Measurements from ENCODE around the gene CYB5A.

The CYB5A gene

DNA sequence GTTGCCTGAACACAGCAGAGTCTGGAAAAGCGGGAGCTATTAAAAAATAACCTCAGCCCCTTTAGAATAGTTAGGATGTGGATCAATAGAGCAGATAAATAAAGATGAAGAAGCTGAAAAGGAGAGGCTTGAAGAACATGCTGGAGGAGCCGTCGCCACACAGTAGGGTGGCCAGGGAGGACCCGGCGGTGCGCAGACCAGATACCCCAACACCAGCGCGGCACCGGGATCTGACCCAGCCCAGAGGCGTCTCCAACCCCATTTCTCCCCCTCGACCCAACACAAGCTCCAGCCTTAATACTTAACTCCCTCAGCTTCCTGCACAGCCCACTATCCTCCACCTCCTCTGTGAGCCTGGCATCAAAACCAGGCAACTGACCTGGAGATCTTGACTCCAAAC lies 16.0 kb downstream of the CYB5A start:
- no peak for DNase-seq

- no peak for DNase-seq
These were observed 17.1 kb downstream of the CYB5A start for GRCh38 chr18:74274700-74275099.

- no peak for DNase-seq
These were observed 18.4 kb downstream of the CYB5A start for GRCh38 chr18:74273394-74273793.

GRCh38 chr18:74271635-74272034 lies 20.1 kb downstream of the CYB5A start:
- no peak for DNase-seq

DNA sequence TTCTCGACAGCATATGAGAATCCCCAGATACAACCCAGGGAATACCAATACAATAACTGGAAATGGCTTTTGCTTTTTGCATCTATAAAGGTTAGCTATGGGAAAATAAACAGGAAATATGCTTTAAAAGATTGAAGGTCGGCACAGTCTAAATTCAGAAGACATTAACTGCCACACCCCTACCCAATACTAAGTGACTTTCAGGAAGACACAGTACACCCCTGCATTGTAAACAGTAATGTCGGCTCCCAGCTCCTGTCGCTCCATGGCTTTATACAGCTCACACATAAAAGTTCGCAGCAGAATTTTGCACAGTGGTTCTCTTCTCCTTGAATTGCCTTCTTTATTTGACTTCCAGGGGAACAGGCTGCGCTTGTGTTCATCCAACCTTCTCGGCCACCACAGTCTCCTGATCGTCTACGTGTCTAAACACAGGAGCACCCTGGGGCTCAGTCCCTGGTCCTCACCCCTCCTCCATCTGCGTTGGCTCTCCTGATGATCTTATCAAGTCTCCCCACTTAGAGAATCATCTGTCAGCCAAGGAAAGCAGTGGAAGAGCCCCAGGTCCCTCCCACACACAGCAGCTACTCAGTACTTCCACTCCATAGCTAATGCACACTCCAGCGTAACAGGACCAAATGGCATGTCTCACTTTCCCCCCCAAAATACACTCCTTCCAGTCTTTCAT lies 22.7 kb downstream of the CYB5A start:
- no peak for DNase-seq

DNA sequence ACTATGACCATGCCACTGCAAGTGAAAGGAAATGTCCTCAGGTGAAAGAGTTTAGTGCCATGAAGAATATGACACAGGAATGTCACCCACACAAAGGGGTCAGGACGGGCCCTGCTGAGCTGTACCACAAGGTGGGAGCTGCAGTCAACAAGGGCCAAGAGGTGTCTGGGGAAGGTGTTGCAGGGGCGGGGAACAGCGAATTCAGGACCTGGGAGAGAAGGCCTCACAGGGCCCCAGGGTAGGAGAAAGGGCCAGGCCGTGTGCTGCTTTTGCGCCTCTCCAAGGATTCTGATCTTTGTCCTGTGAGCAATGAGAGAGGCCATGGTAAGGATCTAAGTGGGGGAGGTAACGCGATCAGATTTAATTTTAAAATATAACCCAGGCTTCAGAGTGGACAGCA lies 23.6 kb downstream of the CYB5A start:
- DNase-seq = no peak

- DNase-seq = no peak
These were observed 25.6 kb downstream of the CYB5A start for GRCh38 chr18:74266161-74266560.

DNA sequence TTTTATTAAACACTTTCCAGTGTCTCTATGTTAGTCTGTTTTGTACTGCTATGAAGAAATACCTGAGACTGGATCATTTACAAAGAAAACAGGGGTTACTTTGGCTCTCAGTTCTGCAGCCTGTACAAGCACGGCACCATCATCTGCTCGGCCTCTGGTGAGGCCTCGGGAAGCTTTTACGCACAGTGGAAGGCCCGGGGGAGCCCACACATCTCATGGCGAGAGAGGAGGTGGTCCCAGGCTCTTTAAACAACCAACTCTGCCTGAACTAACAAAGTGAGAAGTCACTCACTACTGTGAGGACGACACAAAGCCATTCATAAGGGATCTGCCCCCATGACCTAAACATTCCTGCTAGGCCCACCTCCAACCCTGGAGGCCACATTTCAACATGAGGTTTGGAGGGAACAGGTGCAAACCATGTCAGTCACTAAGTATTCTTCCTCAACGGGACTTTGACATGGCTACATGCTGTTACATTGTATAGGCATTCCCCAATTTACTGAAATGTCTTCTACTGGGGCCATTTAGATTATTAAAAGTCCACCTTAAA lies 26.1 kb downstream of the CYB5A start:
- no peak for DNase-seq

GRCh38 chr18:74264303-74265020 lies 27.3 kb downstream of the CYB5A start:
- DNase-seq = peak in 1 of 2 donors; percentile 10

- no peak for DNase-seq
These were observed 30.6 kb downstream of the CYB5A start for GRCh38 chr18:74261053-74261713.

GRCh38 chr18:74259347-74259746 lies 32.4 kb downstream of the CYB5A start:
- no peak for DNase-seq

DNA sequence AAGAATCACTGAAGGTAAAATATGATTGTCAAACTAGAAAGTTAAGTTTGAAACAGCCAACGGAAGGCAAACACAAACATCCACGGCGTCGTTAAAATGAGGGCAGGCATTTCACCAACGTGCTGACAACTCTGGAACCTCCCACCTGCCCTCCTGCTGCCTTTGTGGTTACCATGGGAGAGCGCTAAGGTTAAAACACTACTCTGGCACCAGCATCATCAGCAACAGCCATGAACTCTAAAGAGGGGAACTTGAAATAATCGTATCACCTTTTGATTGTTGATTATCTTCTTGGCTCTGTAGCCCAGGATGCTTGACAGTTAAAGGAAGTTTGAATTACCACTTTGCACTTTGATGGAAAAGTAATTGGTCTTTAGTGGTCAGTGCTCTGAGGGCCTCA lies 34.7 kb downstream of the CYB5A start:
- no peak for DNase-seq

DNA sequence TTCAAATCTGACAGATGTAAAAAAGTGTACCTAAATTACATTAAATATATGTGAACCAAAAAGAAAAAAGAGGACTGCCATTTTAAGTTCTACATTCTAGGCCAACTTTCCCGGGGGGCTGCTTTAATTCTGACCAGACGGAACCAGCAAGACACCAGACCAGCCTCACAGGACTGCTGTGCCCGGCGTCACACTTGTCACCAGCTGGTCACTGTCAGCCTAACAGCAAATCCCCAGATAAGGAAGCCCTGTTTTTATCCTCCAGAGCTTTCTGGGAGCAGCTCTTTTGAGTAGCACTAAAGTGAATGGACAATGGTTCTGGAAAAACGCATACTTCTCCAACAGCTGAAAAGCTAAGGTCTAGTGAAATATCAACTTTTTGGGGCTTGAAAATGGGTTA lies 35.6 kb downstream of the CYB5A start:
- DNase-seq = no peak

GRCh38 chr18:74255131-74255616 lies 36.6 kb downstream of the CYB5A start:
- no peak for DNase-seq

DNA sequence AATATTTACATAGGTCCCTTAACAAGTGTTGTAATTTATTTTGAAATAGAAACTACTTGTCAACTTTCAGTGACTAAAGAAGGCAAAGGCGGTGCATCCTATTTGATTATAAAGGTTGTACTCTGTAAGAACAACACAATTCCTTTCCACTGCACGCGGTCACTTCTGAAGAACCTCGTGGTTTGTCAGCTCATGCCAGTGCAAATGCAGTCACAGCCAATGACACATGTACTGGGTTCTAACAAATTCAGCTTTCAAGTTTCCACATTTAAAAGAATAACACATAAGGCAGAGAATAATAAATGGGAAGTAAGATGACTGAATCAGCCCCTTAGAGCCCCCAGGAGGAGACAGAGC lies 39.7 kb downstream of the CYB5A start:
- no peak for DNase-seq

DNA sequence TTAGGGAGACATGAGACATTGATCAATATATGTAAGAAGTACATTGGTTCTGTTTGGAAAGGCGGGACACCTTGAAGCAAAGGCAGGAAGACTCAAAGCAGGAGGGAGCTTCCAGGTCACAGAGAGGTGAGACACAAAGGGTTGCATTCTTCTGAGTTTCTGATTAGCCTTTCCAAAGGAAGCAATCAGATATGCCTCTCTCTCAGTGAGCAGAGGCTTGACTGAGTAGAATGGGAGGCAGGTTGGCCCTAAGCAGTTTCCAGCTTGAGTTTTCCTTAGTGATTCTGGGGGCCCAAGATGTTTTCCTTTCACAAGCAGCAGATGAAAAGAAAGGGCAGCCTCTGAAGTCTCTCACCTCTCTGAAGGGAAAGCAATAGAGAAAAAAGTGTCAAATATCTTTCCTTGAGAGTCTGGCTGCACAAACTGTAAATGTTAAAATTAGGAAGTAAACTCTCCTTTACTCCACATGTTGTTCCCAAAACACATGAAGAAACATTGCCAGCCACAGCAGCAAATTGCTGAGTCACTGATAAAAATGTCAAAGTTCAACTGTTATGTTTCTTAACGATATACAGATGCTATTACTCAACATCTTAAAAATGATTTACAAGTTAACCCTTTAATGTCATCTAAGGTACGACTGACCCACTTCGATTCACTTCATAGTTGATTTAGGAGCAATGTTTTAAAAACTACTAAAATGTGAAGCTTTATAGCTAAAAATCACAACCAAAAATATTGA lies 40.3 kb downstream of the CYB5A start:
- no peak for DNase-seq

DNA sequence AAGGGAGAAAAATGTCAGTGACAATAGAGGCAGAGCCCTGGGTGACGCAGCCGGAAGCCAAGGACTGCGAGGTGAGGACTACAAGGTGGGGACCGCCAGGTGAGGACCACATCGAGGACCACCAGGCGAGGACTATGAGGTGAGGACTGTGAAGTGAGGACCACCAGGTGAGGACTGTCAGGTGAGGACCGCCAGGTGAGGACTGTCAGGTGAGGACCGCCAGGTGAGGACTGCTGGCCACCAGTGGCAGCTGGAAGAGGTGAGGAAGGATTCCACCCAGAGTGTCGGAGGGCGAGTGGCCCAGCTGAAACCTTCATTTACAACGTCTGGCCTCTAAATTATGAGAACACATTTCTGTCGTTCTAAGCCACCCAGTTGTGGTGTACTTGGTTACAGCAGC lies 41.6 kb downstream of the CYB5A start:
- no peak for DNase-seq

DNA sequence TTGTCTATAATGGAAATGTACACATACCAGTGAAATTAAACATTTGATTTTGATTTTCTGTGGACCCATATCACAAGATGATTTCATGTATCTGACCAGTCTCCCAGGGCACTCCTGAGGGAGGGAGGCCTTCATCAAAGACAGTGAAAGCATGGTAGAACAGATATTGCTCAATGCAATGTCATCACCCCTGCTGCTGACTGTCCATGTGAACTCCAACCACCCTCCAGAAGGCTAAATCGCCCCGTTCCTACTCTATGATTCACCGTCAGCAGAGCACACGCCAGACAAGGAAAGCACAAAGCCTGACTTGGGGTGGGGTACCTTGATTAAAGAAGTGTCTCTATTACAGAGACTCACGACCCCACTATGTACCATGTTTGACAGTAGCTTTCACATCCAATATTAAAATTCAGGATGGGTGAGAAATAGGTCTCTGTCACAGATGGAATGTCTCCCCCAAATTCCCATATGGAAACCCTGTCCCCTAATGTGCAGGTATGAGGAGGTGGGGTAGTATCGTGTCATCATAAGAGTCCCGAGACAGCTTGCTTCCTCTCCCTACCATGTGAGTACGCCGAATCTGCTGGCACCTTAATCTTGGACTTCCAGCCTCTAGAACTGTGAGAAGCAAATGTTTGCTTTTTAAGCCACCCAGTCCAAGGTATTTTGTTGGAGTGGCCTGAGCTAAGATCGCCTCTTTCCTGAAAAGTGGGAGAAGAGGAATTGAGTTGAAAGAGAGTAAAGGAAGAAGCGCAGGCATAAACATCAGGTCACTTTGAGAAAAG lies 42.4 kb downstream of the CYB5A start:
- DNase-seq = peak in 1 of 2 donors; percentile 31

GRCh38 chr18:74248595-74248994 lies 43.2 kb downstream of the CYB5A start:
- DNase-seq = no peak

- no peak for DNase-seq
These were observed 43.6 kb downstream of the CYB5A start for GRCh38 chr18:74248189-74248588.

DNA sequence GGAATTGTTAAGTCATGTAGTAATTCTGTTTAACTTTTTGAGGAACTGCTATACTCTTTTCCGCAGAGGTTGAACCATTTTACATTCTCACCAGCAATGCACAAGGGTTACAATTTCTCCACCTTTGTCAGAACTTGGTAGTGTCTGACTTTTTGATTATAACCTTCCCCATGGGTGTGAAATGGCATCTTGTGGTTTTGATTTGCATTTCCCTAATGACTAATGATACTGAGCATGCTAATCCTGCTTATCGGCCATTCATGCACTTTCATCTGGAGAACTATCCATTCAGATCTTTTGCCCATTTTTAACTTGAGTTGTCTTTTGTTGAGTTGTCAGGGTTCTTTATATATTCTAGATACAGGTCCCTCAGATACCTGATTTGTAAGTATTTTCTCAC lies 47.2 kb downstream of the CYB5A start:
- DNase-seq = no peak

GRCh38 chr18:74243127-74243526 lies 48.6 kb downstream of the CYB5A start:
- DNase-seq = no peak

Measured in CD4-positive, alpha-beta T cell treated with Interferon alpha-2 for 1 hour (primary cell).